HG02678 (cell line): ENCODE results near the gene SAMSN1.
A peak's percentile ranks its signal among the peaks of the same experiment; 100 is the strongest.

Experiments
- ATAC-seq: cut with Tn5 transposase; IDR thresholded peaks from one replicate; pipeline ENCODE4 v1.9.1; 2021; ENCODE audit warnings: mild to moderate bottlenecking, moderate library complexity; ENCODE audit not compliant: unreplicated experiment

Gene SAMSN1

DNA sequence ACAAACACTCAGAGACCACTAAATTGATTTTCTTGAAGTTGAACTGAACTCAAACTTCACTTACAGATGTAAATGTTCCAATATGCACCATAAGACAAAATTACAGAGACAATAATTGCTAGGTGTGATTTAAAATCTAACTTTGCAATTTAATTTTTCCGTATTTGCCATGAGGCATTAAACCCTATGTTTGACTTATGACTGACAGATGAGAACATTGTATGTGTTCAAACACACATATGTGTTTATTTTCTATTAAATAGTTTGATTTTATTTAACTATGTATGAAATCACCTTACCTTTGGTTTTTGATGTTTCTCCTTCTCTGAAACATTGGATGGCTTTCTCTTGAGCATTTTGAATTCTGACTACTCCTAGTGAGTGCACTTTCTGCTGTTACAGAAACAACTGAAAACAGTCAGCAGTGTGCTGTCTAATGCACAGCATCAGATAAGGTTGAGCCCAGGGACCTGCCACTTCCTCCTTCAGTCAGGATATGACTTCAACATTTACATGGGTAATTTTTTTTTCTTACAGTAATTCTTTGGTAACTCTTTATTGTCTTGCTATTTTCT, at the start of gene SAMSN1:
TSS of gene SAMSN1 (minus strand) at position 410 of the 575 bp plus-strand sequence. CDS start at position 356, 54 bp downstream.
- ATAC-seq, result peak; percentile 88

DNA sequence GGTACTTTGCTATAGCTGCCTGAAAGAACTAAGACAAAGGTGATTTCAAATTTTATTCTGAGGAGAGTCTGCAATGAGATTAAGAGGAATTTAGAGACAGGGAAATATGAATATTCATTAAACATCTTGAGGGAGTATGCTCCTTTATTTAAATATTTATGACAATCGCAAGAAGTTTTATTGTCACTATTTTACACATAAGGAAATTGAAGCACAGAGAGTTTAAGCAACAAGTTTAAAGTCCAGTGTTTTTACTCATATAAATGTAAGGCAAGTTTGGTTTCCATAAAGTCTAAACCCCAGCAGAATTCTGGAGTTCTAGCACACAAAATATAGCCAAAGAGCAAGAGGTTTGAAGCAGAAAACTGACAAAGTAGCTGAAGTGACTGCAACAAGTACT, 49.3 kb upstream of the SAMSN1 start:
- ATAC-seq, result no peak

DNA sequence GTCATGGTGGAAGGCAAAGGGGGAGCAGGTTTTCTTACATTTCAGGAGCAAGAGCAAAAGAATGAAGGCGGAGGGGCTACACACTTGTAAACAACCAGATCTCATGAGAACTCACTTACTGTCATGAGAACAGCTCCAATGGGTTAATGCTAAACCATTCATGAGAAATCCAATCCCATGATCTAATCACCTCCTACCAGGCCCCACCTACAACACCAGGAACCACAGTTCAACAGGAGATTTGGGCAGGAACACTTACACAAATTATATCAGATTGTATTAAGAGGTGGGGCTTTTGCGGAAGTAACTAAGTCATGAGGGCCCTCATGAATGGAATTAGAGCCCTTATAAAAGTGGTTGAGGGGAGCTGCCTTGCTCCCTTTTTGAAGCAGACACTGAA, 48.9 kb upstream of the SAMSN1 start:
- no peak for ATAC-seq

DNA sequence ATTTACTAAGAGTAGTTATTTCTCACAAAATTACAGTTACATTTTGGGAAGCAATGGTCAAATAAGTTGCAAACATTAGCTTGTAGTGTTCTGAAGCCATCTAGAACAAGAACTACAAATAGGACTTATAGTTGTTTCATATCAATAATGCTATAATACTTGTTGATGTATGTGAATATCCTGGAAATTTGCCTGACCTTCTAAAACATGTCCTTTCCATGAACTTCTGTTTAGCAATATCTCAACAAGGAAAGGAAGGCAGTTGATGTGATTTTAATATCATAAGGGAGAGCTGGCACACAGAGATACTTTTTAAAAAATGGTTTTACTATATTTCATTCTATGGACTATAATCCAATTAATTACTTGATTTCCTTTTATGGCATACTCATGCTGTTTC, 47.1 kb upstream of the SAMSN1 start:
- ATAC-seq, result no peak

DNA sequence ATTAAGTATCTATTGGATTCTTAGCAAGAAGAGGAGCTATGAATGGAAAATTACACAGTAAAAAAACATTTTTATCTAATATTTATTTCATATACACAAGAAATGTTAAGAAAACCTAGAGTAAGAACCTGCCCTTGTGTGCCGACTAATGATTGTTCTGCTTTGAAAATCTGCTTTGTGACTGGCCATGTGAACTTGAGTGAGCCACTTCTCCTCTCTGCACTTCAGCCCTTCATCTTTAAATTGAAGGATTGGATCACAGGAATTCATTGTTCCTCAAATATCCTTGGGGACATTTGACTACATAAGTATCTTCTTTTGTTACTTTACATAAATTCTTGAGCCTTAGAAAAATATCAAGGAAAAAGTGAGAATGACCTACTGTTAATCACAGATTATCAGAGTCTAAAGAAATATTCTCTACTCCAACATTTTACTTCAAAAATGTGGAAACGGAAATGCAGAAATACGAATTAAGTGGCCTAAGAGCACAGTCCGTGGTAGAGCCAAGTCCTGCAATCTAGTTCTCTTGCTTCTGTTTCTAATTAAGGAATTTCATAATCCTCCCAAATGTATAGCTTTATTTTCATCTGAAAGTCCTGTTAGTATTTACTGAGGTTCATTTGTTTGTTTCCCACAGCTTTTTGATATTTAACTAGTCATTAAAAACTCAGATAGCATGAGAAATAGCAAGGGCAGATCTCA, 46.3 kb upstream of the SAMSN1 start:
- ATAC-seq, result no peak

DNA sequence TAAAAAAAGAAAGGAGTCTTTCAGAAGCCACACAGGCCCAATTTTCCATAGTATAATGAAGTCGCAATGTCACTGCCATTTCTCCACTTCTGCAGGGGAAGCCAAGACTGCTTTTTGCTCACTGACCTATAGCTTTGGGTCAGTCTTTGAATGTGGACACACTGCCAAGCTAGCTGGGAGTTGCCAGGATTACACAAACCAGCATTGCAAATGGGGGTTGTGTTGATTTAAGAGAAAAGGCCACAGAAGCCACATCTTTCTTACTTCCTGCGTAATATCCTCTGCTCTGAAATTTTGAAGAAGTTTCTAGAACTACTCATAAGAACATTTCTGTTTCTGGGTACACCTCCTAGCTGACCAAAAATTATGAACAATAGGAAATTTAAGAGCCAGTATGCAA, 45.8 kb upstream of the SAMSN1 start:
- ATAC-seq, result peak; percentile 51

DNA sequence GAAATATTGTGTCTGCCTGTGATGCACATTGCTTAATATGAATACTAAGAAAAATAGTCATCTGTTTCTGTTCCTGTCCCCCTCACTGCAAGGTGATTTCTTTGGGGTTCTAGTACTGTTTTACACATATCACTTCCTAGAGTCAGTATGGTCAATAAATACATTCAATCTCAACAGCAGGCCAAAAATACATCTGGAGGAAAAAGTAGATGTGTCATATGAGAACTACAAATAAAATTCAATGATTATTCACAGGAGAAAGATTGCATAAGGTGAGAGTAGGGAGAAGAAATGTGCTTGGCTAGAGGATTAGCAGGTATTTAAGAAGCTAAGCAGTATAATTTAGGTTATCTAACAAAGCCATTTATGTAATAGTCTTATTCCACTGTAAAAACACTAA, 45.3 kb upstream of the SAMSN1 start:
- ATAC-seq, result no peak

DNA sequence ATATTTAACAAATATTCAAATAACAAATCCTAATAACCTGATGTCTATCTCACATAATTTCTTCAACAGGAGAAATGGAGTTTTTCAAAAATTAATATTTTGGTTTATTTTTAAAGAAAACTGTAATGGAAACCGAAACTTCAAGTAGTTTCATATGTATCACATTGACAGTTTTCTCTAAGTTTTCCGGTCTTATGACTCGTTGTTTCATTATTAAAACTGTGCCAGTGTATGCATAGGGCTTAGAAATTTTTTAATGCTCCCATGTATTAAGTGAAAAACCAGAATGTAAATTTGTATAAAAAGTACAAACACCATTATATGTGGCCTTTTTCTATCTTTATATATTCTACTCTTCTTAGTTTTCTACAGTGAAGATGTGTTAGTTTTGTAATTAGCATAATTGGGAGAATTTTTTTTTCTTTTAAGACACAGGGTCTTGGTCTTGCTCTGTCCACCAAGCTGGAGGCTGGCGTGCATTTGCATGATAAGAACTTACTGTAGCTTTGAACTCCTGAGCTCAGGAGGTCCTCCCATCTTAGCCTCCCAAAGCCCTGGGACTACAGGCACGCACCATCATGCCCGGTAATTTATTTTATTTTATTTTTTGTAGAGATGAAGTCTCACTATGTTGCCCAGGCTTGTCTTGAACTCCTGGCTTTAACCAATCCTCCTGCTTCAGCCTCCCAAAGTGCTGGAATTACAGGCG, 43.9 kb upstream of the SAMSN1 start:
- ATAC-seq, result peak; percentile 82

DNA sequence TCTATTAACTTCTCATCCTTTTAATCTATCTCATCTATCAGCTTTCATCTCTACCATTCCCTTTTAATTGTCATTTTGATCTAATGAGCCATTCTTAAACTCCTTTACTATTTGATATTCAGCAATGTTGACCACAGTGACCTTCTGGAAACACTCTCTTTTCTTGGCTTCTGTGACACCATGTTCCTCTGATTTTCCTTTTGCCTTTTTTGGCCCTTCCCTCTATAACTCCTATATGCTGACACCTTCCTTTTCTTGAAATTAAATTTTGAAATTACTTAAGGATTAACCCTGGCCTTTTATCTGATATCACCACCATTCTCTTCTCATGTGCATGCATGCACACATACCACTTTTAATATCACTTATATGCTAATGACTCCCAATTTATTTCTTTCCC, 41.2 kb upstream of the SAMSN1 start:
- ATAC-seq, result no peak

DNA sequence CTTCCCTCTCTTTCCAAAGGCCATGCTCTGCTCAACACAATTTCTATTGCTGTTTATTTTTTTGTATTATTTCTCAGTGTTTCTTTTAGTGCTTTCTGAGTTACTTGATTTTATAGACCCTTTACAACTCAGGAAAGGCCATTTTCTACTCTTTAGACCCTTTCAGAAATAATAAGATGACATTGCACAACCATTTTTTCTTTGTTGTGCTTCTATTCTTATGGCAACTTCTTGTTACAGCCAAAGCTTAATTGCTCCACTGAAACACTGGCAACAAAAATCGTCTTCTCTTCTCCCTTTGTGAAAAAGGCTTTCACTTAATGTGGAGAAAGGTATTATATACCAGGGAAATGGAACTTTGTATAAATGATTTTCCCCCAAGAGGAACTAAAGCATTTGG, 39.0 kb upstream of the SAMSN1 start:
- no peak for ATAC-seq

DNA sequence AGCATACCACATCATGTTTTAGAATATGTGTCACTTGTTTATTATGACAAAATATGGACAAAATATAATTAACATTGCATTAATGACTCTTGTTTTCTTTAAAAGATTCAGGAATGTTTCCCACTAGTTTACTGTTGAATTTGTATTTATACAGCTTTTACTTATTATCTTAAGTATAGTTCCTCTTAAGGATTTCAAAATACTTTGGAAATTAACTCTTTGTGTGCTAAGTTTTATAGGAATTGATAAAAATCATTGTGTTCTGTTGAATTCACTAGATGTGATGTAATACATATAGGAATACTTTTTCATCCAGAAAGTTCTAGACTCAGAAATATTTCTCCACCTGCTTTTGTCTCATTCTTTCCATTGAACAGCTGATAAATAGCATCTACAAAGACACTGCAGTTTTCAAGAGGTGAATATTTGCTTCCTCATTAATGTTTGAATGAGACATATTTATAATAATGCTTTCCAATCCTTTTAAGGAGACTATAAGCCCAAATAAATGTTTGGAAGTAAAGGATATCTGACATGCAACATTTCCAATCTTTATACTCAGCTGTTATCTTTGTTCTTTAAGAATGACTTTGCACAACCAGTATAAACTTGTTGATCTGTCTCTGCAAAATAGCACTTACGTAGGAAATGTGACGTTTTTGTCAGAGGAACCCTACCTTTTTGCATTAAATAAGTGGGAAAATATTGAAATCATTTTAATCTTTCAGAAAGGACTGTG, 38.4 kb upstream of the SAMSN1 start:
- no peak for ATAC-seq

DNA sequence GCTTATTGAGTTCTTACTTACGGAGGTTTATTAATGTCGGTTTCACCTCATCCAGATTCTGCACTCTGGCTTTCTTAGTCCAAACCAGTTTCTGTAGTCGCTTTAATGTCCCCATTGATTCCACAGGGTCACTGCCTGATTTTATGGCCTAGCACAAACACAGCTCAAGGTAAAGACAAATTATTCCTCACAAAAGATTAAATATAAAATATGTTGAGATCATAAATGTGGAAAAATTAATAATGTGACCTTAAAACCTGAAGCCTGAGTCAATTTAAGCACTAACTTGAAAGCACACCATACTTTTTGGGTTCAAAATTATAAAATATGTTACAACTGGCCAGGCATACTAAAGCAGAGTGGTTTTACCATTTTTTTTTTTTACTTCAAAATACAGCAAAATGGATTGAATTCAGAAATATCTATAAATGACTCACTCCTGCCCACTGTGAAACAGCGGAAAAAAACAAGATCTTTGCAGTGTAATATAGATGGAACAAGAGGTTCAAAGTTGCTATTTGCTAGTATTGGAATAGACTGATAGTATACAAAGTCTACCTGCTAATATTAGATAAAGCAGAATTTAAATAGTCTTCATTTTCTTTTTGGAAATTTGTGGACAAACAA, 37.6 kb upstream of the SAMSN1 start:
- no peak for ATAC-seq

DNA sequence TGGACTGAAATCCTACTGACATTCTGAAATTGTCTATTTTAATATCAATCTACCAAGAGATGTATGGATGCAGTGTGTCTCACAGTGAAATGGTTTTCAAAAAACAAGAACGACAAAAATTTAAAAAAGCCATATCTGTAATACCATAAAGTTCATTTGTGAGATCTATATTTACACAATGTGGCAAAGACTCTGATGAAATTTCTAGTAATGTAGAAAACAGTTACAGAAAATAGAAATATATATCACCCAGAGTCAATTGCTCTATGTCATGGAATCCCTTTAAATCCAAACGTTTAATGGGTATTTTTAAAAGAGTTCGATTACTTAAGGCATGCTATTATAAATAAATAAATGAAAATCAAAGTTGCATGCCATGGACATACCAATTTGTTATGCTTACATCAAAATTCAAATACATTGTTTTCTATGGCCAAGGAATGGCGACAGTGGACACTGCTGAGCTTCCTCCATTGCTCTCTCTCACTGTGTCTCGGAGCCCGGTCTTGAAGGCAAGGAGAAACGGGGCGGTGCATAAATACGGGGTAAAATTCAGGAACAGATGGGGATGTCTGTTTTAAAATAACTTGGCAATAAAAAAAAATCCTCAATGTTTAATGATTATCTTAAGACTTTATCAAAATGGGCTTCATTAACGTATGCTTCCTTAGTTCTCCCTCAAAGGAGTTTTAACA, 37.0 kb upstream of the SAMSN1 start:
- ATAC-seq, result no peak

DNA sequence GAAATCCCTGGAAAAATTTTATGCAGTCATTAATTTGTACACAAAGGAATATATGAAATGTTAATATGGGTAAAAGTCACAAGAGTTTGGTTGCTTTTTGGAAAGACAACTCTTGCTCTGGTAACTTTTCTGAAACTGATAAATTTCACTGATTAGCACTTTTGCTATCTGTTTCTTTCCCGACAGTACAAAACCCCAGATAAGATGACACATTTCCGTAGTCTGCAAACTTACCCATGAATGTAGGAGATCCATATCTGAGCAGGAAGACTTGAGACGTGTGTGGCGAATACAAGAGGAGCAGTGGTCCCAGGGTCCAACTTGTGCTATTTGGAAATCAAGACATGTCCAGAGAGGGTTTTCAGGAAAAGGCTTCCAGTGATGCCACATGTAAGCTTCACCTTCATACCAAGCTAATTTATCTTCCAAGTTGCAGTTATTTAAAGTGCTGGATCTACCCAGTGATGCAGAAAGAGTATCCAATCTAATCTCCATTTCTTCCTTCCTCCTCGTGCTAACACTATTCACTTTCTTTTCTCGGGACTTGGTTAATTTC, 35.9 kb upstream of the SAMSN1 start:
- ATAC-seq, result no peak

DNA sequence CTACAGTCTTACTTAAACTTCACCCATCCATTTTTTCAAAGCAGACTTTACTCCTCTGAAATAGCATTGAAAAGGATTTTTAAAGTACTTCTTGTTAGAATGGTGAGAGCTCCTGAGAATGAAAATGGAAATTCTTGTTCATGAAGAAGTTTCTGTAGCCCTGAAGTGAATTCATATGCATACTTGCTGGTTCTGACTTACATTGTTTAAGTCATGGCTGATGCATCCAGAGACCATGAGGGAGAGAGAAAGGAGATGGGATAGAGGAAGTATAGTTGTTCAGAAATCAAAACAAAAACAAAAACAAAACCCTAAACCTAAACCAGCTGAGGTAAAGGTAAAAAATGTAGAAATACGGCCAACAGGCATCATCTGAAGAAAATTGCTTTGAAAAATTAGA, 27.1 kb upstream of the SAMSN1 start:
- no peak for ATAC-seq

DNA sequence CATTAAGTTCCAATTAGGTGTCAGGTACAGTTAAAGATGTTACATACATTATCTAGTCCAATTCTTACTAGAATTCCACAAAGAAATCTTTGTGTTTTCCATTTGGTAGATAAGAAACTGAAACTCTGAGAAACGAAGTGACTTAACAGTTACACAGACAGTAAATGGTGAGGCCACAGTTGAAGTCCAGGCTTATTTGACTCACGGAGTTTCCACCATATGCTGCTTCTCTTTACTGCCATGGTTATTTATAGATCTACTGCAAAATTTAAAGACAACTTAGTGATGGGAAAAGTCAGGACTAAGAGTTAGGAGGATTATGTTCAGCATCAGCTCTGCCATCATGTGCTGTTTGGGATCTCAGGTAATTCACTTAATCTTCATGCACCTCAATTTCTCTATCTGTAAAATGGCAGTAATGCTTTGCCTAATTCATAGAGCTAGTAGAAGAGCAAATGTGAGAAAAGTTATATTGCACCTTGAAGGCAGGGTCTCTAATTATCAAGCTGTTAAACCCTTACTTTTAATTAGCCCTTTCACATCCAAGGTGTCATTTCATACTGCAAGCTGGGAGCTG, 26.2 kb upstream of the SAMSN1 start:
- ATAC-seq, result no peak

DNA sequence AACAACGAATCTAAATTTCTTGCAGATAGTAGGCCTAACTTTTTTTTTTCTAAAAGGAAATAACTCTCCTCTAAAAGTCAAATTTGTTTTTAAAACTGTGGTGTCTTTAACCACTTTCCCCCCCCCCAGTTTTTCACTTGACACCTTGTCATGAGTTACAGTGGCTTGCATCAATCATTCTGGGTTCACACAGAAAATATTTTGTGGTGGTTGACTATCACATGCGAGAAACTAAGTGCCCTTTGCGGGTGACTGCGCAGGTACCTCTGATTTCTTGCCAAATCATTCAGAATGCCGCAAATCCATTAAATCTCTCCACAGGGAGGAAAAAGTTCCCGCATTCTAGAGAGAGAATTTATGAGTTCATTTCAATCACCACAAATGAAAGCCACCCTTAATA, 23.8 kb upstream of the SAMSN1 start:
- no peak for ATAC-seq

DNA sequence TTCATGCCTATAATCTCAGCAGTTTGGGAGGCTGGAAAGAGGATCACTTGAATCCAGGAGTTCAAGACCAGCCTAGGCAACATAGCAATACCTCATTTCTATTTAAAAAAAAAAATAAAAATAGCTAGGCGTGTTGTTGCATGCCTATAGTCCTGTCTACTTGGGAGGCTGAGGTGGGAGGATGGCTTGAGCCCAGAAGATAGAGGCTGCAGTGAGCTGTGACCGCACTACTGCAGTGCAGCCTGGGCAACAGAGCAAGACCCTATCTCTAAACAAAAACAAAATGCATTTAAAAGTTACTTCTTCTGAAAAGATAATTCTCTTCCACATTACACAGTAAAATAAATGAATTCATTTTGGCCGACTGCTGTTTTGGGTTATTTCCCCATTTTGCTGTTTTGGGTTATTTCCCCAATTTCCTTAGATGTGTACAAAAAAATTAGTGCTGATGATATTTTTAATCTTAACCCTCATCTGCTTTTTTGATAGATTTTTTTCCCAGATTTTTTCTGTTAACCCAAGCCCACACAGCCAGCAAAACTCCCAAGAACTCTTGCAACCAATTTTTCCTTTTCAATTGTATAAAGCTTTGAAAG, 23.0 kb upstream of the SAMSN1 start:
- ATAC-seq, result no peak
